ENCODE results near the gene RAD23B.
"Not testable (repeated sequence)": the region's sequence is repeated elsewhere in the genome, so short reads cannot be mapped to it uniquely, and the experiment has no call there.

RAD23B gene

DNA sequence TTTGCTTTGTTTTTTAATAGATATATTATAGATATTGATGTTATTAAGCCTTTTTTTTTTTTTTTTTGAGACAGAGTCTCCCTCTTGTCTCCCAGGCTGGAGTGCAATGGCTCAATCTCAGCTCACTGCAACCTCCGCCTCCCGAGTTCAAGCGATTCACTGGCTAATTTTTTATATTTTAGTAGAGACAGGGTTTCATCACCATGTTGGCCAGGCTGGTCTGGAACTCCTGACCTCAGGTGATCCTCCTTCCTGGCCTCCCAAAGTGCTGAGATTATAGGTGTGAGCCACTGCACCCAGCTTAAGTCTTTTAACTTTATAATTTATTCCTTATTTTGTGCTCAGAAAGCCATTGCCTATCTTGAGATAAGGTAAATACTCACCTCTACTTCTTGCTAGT, 24.2 kb upstream of the RAD23B start:
- TF ChIP-seq, protein P1, sequence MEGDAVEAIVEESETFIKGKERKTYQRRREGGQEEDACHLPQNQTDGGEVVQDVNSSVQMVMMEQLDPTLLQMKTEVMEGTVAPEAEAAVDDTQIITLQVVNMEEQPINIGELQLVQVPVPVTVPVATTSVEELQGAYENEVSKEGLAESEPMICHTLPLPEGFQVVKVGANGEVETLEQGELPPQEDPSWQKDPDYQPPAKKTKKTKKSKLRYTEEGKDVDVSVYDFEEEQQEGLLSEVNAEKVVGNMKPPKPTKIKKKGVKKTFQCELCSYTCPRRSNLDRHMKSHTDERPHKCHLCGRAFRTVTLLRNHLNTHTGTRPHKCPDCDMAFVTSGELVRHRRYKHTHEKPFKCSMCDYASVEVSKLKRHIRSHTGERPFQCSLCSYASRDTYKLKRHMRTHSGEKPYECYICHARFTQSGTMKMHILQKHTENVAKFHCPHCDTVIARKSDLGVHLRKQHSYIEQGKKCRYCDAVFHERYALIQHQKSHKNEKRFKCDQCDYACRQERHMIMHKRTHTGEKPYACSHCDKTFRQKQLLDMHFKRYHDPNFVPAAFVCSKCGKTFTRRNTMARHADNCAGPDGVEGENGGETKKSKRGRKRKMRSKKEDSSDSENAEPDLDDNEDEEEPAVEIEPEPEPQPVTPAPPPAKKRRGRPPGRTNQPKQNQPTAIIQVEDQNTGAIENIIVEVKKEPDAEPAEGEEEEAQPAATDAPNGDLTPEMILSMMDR (IDR thresholded peaks at IDR 0.05; ENCODE audit: extremely low read depth, insufficient read depth, missing control alignments), result no peak
- in situ Hi-C loops (cut with MboI; ENCODE audit: low pct_unique_long_range_greater_than_20kb, low sequenced_read_pairs, unreplicated experiment), result no loop called here
- no peak for DNase-seq (ENCODE audit: low spot score)

DNA sequence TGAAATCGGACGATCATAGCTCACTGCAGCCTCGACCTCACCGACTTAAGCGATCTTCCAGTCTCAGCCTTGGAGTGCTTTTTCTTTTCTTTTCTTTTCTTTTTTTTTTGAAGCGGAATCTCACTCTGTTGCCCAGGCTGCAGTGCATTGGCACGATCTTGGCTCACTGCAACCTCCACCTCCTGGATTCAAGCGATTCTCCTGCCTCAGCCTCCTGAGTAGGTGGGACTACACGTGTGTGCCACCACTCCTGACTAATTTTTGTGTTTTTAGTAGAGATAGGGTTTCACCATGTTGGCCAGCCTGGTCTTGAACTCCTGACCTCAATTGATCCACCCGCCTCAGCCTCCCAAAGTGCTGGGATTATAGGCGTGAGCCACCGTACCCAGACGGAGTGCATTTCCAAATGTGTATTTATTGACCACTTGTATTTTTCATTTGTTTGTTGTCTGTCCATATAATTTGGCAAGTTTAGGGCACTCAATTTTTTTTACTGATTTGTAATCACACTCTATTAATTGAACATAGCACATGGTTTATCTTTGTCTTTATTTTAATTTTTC, 23.2 kb upstream of the RAD23B start:
- in situ Hi-C loops (cut with MboI; ENCODE audit: low pct_unique_long_range_greater_than_20kb, low sequenced_read_pairs, unreplicated experiment); DNase-seq (ENCODE audit: low spot score): not testable (repeated sequence)

DNA sequence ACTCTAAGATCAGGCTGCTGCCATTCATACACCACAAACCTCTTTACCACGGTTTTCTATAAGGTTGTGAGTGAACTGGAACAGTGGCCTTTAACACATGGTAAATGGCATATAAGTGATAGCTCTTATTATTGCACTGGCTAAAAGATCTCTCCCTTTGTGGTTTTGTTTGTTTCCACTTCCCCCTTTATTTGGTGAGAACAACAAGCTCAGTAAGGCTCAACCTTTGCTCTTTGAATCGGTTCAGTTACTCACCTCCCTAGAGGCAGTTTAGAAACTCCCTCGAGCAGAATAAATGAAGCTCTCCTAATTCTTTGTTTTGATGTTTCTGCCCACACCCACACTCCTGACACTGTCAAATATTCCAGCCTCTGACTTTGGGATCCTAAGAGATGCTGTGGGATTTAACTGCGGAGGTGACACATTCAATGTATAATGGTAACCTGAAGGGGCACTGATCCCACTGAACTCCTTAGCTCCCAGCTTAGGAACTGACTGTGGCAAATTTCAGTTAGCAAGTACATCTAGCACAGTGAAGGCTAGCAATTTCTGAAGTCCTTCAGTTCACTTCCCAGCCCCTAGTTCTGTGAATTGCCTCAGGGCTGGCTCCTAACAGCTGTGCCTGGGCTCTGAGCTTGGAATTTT, 22.5 kb upstream of the RAD23B start:
- DNase-seq (ENCODE audit: low spot score), result peak; percentile 82
- in situ Hi-C loops (cut with MboI; ENCODE audit: low pct_unique_long_range_greater_than_20kb, low sequenced_read_pairs, unreplicated experiment), result no loop called here
- TF ChIP-seq, protein P1 (IDR thresholded peaks at IDR 0.05; ENCODE audit: extremely low read depth, insufficient read depth, missing control alignments), result no peak

DNA sequence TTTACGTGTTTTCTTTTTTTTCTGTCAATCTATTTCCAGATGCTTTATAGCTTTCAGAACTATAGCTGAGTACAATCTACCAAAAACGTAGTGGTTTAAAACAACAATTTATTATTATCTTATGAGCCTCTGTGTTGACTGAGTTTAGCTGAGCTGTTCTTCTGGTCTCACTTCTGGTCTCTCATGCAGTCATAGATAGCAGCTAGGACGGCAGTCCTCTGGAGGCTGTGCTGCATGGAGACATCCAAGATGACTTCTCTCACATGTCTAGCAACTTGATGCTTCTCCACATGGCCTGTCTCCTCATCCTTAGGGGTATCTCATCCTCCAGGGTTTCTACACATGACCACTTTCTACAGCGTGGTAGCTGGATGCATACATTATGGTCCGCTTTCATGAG, 22.0 kb upstream of the RAD23B start:
- TF ChIP-seq, protein P1 (IDR thresholded peaks at IDR 0.05; ENCODE audit: extremely low read depth, insufficient read depth, missing control alignments), result no peak
- no peak for DNase-seq (ENCODE audit: low spot score)
- in situ Hi-C loops (cut with MboI; ENCODE audit: low pct_unique_long_range_greater_than_20kb, low sequenced_read_pairs, unreplicated experiment), result no loop called here

DNA sequence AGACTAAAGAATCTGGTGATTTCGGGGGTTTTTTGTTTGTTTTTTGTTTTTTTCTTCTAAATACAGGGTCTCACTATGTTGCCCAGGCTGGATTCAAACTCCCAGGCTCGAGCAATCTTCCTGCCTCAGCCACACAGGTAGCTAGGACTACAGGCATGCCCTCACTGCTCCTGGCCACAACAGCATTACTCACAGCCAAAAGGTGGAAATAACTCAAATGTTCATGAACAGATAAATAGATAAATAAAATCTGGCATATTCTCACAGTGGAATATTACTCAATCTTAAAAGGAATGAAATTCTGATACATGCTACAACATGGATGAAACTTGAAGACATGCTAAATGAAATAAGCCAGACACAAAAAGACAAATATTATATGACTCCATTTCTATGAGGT, 19.8 kb upstream of the RAD23B start:
- TF ChIP-seq, protein P1 (IDR thresholded peaks at IDR 0.05; ENCODE audit: extremely low read depth, insufficient read depth, missing control alignments), result no peak
- in situ Hi-C loops (cut with MboI; ENCODE audit: low pct_unique_long_range_greater_than_20kb, low sequenced_read_pairs, unreplicated experiment), result no loop called here
- no peak for DNase-seq (ENCODE audit: low spot score)

DNA sequence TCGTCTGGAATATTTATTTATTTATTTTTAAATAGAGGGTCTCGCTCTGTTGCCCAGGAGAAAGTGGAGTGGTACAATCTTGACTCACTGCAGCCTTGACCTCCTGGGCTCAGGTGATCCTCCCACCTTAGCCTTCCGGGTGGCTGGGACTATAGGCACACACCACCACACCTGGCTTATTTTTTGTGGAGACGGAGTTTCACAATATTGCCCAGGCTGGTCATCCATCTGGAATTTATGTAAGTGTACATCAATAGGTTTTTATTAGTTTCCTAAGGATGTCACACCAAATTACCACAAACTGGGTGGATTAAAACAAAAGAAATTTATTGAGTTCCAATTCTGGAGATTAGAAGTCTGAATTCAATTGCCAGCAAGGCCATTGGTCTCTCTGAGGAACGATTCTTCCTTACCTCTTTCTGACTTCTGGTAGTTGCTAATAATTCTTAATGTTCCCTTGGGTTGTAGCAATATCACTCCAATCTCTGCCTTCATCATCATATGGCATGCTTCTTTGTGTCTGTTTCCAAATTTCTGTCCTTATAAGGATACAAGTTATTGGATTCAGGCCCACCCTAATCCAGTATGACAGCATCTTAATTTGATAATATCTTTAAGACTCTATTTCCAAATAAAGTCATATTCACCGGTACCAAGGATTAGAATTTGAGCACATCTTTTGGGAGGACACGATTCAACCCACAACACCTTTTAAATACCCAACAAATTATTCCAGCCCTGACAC, 16.3 kb upstream of the RAD23B start:
- in situ Hi-C loops (cut with MboI; ENCODE audit: low pct_unique_long_range_greater_than_20kb, low sequenced_read_pairs, unreplicated experiment), result no loop called here
- TF ChIP-seq, protein P1 (IDR thresholded peaks at IDR 0.05; ENCODE audit: extremely low read depth, insufficient read depth, missing control alignments), result no peak
- no peak for DNase-seq (ENCODE audit: low spot score)

DNA sequence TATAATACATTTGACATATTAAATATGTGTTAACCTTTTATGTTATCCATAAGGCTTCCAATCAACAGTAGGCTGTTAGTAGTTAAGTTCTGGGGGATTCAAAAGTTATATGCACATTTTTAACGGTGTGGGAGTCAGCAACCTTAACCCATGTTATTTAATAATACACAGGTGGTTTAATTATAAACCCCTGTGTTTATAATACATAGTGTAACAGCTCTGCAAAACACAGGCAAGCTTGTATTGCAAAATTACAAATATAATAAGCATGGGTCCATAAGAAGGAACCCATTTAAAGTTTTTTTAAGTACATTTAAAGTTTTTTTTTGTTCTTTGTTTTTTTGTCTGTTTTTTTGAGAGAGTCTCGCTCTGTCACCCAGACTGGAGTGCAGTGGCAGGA, 14.5 kb upstream of the RAD23B start:
- TF ChIP-seq, protein P1 (IDR thresholded peaks at IDR 0.05; ENCODE audit: extremely low read depth, insufficient read depth, missing control alignments), result no peak
- DNase-seq (ENCODE audit: low spot score), result no peak
- in situ Hi-C loops (cut with MboI; ENCODE audit: low pct_unique_long_range_greater_than_20kb, low sequenced_read_pairs, unreplicated experiment), result no loop called here

Measured in GM13977 (cell line).